Measurements from ENCODE around the gene TEK.

- TF ChIP-seq ZFP30 (CRISPR knock-in tag; IDR thresholded peaks at IDR 0.05) (no peak), ISL1 (CRISPR knock-in tag; IDR thresholded peaks at IDR 0.05) (no peak), OSR1 (CRISPR knock-in tag; IDR thresholded peaks at IDR 0.05) (no peak), GLIS3 (CRISPR knock-in tag; IDR thresholded peaks at IDR 0.05) (no peak), PATZ1 (CRISPR knock-in tag; IDR thresholded peaks at IDR 0.05; ENCODE audit: borderline replicate concordance) (no peak), RARB (CRISPR knock-in tag; IDR thresholded peaks at IDR 0.05) (no peak)
Measured at GRCh38 chr9:27157736-27158135, 48.7 kb downstream of the TEK start.

All from SK-N-SH treated with all-trans-retinoic acid at 6 μM for 48 hours (cell line).